Activated naive CD4-positive, alpha-beta T cell treated with anti-CD3 and anti-CD28 coated beads, Interleukin-2, amount 10 ng/mL, durations not matched to agents 7 days and 5 days (primary cell): ENCODE data around the gene FOXE1.

Experiments used
- CTCF ChIA-PET: fragments of 350-600 bp; sonication (Branson Sonifier 250); formaldehyde crosslinking; loops from one replicate; lab custom pipeline; 2021; ENCODE audit warnings: antibody characterized with exemption; lab: Charles Lee
- DNase-seq: peaks from one replicate; pipeline ENCODE4 v3.0.0-alpha.2; 2020
- H3K27ac Mint-ChIP-seq: one replicate; pipeline ENCODE4 v1.8.0; 2021; ENCODE audit warnings: mild to moderate bottlenecking, moderate library complexity, mixed read lengths
- H3K27me3 Mint-ChIP-seq: one replicate; pipeline ENCODE4 v1.8.0; 2021; ENCODE audit warnings: mild to moderate bottlenecking, mixed read lengths
- H3K36me3 Mint-ChIP-seq: one replicate; pipeline ENCODE4 v1.8.0; 2021; ENCODE audit warnings: mixed read lengths
- H3K4me1 Mint-ChIP-seq: one replicate; pipeline ENCODE4 v1.8.0; 2021; ENCODE audit warnings: mixed read lengths
- H3K4me3 Mint-ChIP-seq: one replicate; pipeline ENCODE4 v1.8.0; 2021; ENCODE audit warnings: mild to moderate bottlenecking, moderate library complexity, mixed read lengths
- H3K9me3 Mint-ChIP-seq: one replicate; pipeline ENCODE4 v1.8.0; 2021; ENCODE audit warnings: mixed read lengths

FOXE1 gene

GRCh38 chr9:97852399-97853055 lies 499 bp upstream of the FOXE1 start:
- Mint-ChIP-seq H3K36me3 (peaks cover 5% of the 10 kb centered on the region), H3K27me3 (peaks cover 98% of the 10 kb centered on the region), H3K9me3 (no peaks in the 10 kb centered on the region), H3K4me1 (peaks cover 44% of the 10 kb centered on the region), H3K4me3 (peak overlapping the region; percentile 54), H3K27ac (peak overlapping the region; percentile 72)
- CTCF ChIA-PET: interaction anchor here (1.0 kb wide), 1 partner anchor 64 kb away, joined by 3 read pairs; no protein-coding TSS in a partner anchor
- no peak for DNase-seq

- Mint-ChIP-seq H3K9me3 (no peaks in the 10 kb centered on the region), H3K27me3 (peaks cover 98% of the 10 kb centered on the region), H3K4me1 (peaks cover 46% of the 10 kb centered on the region), H3K27ac (peak overlapping the region; percentile 78), H3K4me3 (peak overlapping the region; percentile 85), H3K36me3 (peaks cover 5% of the 10 kb centered on the region)
- DNase-seq: peak; percentile 78
- CTCF ChIA-PET: interaction anchor here (1.0 kb wide), 2 partner anchors 47 to 63 kb away, joined by 3 read pairs; no protein-coding TSS in a partner anchor
These were observed 1.0 kb downstream of the FOXE1 start for GRCh38 chr9:97853844-97854695.

DNA sequence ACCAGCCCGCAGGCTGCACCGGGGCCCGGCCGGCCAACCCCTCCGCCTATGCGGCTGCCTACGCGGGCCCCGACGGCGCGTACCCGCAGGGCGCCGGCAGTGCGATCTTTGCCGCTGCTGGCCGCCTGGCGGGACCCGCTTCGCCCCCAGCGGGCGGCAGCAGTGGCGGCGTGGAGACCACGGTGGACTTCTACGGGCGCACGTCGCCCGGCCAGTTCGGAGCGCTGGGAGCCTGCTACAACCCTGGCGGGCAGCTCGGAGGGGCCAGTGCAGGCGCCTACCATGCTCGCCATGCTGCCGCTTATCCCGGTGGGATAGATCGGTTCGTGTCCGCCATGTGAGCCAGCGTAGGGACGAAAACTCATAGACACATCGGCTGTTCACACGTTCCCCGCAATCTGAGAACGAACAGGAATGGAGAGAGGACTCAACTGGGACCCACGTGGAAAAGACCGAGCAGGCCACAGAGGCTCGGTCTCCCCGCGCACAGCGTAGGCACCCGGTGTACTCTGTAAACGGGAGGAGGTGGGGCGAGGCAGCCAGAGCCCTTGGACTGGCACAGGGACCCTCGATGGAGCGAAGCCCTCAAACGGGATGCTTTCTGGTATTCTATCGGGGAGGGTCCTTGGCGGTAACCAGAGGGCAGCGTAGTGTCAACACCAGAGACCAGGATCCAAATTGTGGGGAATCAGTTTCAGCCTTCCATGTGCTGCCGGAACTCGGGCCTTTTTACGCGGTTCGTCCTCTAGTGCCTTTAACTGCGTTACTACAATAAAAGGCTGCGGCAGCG lies 1.9 kb downstream of the FOXE1 start:
- no peak for DNase-seq
- H3K27me3 Mint-ChIP-seq: peaks cover 98% of the 10 kb centered on the region
- CTCF ChIA-PET: no interaction called here
- peaks cover 40% of the 10 kb centered on the region for H3K4me1 Mint-ChIP-seq
- peaks cover 5% of the 10 kb centered on the region for H3K36me3 Mint-ChIP-seq
- peak overlapping the region; percentile 37 for H3K4me3 Mint-ChIP-seq
- no peaks in the 10 kb centered on the region for H3K9me3 Mint-ChIP-seq
- no peak overlapping the region for H3K27ac Mint-ChIP-seq

DNA sequence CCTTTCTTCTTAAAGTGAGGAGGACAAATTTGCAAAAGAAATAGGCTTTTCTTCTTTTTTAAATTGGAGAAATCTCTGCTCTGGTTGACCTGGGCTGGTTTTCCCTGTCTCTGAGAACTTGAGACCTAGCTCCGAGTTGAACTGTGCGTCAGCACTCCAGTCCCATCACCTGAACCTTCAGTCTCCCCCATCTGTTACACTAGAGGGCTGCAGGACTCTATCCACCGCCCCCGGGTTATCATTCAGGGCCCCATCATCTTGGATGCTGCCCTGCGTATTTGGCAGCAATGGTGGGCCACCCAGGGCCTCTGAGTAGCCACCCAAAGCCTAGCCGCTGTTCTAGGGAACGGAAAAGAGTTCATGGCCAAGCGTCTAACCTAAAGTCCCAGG lies 2.5 kb downstream of the FOXE1 start:
- Mint-ChIP-seq H3K9me3 (no peaks in the 10 kb centered on the region), H3K4me1 (peaks cover 40% of the 10 kb centered on the region), H3K27me3 (peaks cover 98% of the 10 kb centered on the region), H3K27ac (peak overlapping the region; percentile 34), H3K36me3 (peaks cover 5% of the 10 kb centered on the region), H3K4me3 (peak overlapping the region; percentile 37)
- CTCF ChIA-PET: no interaction called here
- no peak for DNase-seq

- DNase-seq: no peak
- Mint-ChIP-seq H3K4me3 (no peak overlapping the region), H3K36me3 (peaks cover 5% of the 10 kb centered on the region), H3K4me1 (peaks cover 40% of the 10 kb centered on the region), H3K9me3 (no peaks in the 10 kb centered on the region), H3K27ac (no peak overlapping the region), H3K27me3 (peaks cover 98% of the 10 kb centered on the region)
- CTCF ChIA-PET: no interaction called here
These were observed 2.9 kb downstream of the FOXE1 start for GRCh38 chr9:97855899-97856298.

- DNase-seq: no peak
- Mint-ChIP-seq H3K9me3 (no peaks in the 10 kb centered on the region), H3K27me3 (peaks cover 98% of the 10 kb centered on the region), H3K27ac (no peak overlapping the region), H3K4me1 (peaks cover 36% of the 10 kb centered on the region), H3K36me3 (peaks cover 5% of the 10 kb centered on the region), H3K4me3 (no peak overlapping the region)
- CTCF ChIA-PET: no interaction called here
These were observed 4.0 kb downstream of the FOXE1 start for GRCh38 chr9:97856857-97857605.

DNA sequence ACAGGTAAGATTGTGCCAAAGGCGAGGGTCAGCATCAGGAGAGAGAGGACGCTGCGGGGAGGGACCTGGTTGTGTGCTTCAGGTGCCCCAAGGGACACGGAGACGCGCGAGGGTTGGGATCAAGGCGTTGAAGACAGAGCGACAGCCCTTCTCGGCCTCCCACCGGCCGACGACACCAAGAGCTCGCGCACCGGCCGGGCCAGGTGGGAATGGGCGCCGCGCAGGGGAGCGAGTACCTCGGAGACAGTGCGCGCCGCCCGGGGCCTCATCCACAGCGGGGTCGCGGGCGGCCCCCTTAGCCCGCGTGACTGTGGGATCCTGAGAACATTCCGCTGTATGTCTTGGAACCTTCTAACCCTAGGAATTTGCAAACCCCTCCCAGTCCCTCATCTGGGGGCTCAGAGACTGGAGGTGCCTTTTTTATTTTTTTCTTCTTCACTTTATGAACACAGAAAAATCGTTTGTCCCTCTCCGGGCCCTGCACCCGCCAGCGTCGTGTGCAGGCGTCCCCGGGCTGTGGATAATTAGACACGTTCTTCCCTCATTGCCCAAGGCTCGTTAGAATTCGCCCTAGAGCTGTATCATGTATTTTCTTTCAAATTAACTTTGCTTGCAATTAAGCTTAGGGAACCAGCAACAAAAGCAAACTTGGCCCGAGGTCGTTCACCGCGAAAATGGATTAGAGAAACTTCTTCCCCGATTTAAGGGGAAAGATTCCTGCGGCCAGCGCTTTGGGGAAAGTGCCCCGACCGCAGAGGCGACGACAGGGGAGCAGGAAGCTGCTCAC lies 4.8 kb downstream of the FOXE1 start:
- CTCF ChIA-PET: no interaction called here
- DNase-seq: no peak
- no peak overlapping the region for H3K27ac Mint-ChIP-seq
- no peak overlapping the region for H3K4me3 Mint-ChIP-seq
- H3K9me3 Mint-ChIP-seq: no peaks in the 10 kb centered on the region
- H3K36me3 Mint-ChIP-seq: peaks cover 5% of the 10 kb centered on the region
- peaks cover 29% of the 10 kb centered on the region for H3K4me1 Mint-ChIP-seq
- H3K27me3 Mint-ChIP-seq: peaks cover 97% of the 10 kb centered on the region

GRCh38 chr9:97858393-97858713 lies 5.3 kb downstream of the FOXE1 start:
- peaks cover 97% of the 10 kb centered on the region for H3K27me3 Mint-ChIP-seq
- peaks cover 5% of the 10 kb centered on the region for H3K36me3 Mint-ChIP-seq
- H3K27ac Mint-ChIP-seq: no peak overlapping the region
- peaks cover 27% of the 10 kb centered on the region for H3K4me1 Mint-ChIP-seq
- no peak for DNase-seq
- H3K4me3 Mint-ChIP-seq: no peak overlapping the region
- CTCF ChIA-PET: no interaction called here
- no peaks in the 10 kb centered on the region for H3K9me3 Mint-ChIP-seq

- H3K9me3 Mint-ChIP-seq: no peaks in the 10 kb centered on the region
- CTCF ChIA-PET: interaction anchor here (1.1 to 1.4 kb wide), 2 partner anchors 8 to 42 kb away, joined by 3 to 5 read pairs; no protein-coding TSS in a partner anchor
- H3K27me3 Mint-ChIP-seq: peaks cover 97% of the 10 kb centered on the region
- no peak for DNase-seq
- no peak overlapping the region for H3K4me3 Mint-ChIP-seq
- H3K36me3 Mint-ChIP-seq: peaks cover 5% of the 10 kb centered on the region
- H3K27ac Mint-ChIP-seq: no peak overlapping the region
- H3K4me1 Mint-ChIP-seq: peaks cover 26% of the 10 kb centered on the region
These were observed 5.8 kb downstream of the FOXE1 start for GRCh38 chr9:97858826-97859225.

DNA sequence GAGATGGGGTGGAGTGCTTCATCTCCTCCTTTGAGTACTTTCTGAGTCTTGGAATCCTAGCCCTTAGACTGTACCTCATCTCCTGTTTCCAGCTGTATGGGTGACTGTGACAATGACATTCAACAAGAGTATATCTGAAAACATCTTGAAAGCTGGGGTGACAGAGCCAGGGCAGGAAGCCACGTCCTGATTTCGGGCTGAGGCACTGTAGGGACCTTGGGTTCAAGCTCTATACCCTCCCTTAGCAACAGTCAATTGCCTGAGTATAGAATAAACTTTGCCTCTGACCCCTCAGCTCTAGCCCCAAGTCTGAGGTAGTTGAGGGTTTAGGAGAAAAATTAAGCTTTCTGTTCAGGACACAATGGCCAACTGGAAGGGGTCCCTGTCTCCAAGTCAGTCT lies 6.3 kb downstream of the FOXE1 start:
- DNase-seq: no peak
- Mint-ChIP-seq H3K9me3 (no peaks in the 10 kb centered on the region), H3K27ac (no peak overlapping the region), H3K27me3 (peaks cover 97% of the 10 kb centered on the region), H3K4me1 (peaks cover 22% of the 10 kb centered on the region), H3K4me3 (no peak overlapping the region), H3K36me3 (peaks cover 3% of the 10 kb centered on the region)
- CTCF ChIA-PET: interaction anchor here (1.1 to 1.4 kb wide), 2 partner anchors 8 to 42 kb away, joined by 3 to 5 read pairs; no protein-coding TSS in a partner anchor

DNA sequence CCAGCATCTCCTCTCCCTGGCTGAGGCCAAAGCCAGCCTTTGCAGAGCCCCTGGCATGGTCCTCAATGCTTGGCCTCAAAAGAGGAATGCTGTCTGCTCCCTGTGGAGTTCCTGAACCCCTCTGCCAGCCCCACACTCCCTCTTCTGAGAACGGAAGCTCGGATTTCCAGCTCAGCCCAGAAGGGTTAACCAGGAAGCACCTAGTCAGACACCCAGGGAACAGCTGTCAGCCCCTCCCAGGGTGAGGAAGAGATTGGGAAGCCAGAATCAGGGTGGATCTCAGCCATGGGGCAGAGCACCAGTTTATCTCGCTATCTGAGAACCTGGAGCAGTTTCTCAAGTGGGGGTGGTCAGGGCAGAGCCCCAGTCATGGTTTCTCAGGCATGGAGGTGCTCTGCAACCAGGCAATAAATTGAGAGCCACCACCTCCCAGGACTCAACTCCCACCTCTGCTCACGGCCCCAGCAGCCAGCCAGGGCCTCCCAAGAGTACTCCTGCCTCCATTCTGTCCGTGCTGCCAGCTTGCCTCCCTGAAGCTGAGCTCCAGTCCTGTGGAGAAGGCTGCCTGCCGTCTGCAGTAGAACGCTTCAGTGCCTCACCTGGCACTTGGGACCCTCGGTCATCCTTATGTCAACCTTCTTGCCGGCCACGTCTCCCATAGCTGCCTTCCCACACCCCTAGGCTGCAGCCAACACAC lies 7.6 kb downstream of the FOXE1 start:
- H3K27me3 Mint-ChIP-seq: peaks cover 91% of the 10 kb centered on the region
- H3K4me1 Mint-ChIP-seq: peaks cover 16% of the 10 kb centered on the region
- peaks cover 4% of the 10 kb centered on the region for H3K9me3 Mint-ChIP-seq
- CTCF ChIA-PET: no interaction called here
- H3K27ac Mint-ChIP-seq: no peak overlapping the region
- no peak for DNase-seq
- no peak overlapping the region for H3K4me3 Mint-ChIP-seq
- no peaks in the 10 kb centered on the region for H3K36me3 Mint-ChIP-seq

DNA sequence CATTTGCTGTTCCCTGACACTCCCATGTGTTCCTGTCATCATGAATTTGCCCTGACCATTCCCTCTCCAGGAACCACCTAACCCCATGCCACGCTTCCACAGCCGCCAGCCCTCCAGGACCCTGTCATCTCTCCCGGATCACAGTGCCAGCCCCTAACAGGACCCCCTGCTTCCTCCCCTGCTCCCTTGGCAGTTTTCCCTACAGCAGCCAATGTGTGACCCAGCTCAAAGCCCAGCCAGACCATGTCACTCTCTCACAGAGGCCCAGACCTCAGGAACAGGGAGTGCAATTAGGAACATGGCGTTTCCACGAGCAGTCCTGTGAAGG lies 8.1 kb downstream of the FOXE1 start:
- CTCF ChIA-PET: no interaction called here
- peaks cover 2% of the 10 kb centered on the region for H3K36me3 Mint-ChIP-seq

DNA sequence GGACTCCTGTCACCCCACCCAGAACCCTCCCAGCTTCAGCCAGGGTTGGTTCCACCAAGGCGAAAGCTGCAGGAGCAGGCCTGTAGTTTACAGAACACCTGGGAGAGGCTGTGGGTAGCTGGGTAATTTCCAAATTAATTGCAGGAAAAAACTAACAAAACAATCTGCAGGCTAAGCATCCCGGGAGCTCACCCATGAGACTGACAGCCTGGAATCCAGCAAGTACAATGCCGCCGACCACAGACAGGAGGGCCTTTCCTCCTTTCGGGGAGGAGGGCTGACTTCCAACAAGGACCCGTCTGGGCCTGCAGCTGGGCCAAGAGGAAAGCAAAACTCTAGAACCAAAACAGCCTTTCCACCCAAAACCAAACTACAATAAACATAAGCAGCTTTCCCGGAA lies 10.3 kb downstream of the FOXE1 start:
- H3K27me3 Mint-ChIP-seq: peaks cover 70% of the 10 kb centered on the region
- no peak for DNase-seq
- peaks cover 16% of the 10 kb centered on the region for H3K9me3 Mint-ChIP-seq
- H3K4me1 Mint-ChIP-seq: peaks cover 5% of the 10 kb centered on the region
- peaks cover 3% of the 10 kb centered on the region for H3K36me3 Mint-ChIP-seq
- CTCF ChIA-PET: no interaction called here
- no peak overlapping the region for H3K27ac Mint-ChIP-seq
- H3K4me3 Mint-ChIP-seq: no peak overlapping the region

More for the DNA sequence above, 8.1 kb downstream of the FOXE1 start:
- DNase-seq: no peak
- Mint-ChIP-seq H3K27me3 (peaks cover 86% of the 10 kb centered on the region), H3K4me3 (no peak overlapping the region), H3K4me1 (peaks cover 16% of the 10 kb centered on the region), H3K27ac (no peak overlapping the region), H3K9me3 (peaks cover 6% of the 10 kb centered on the region)
